ENCODE results near the gene EFCAB6. TPM values are rescaled to one million over a fixed set of nuclear protein-coding genes. Genes with fewer than 3 reads are reported as not detected.

Gene EFCAB6
- total and polyA plus RNA-seq, 2 of the 4 experiments (the other 2 are of a cell fraction): 0.44 to 1.1 TPM

DNA sequence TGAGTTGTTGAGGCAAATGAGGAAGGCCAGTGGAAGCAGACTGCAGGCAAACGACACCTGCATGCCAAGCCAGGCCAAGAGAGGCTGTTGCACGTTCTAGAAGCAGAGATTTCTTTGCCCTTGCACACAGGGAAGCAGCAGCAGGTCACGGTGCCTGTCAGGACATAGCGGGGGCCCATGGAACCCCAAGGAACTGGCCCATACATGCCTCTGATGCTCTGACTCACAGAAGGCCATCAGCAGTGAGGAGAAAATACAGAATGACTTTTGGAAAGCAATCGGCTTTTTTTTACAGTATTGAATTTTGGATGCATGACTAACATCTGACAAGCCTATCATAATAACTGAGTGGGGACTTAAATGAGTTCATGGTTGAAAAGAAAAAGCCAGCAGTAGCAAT lies 276.4 kb downstream of the EFCAB6 start:
- H2BK5ac ChIP-seq (ENCODE audit: low read depth, low read length, poor library complexity, severe bottlenecking): no peak overlapping the region
- H3K27me3 ChIP-seq (ENCODE audit: control insufficient read depth, insufficient read depth, low read length): no peaks in the 10 kb centered on the region
- no peak overlapping the region for H2BK120ac ChIP-seq (ENCODE audit: low read depth, low read length)
- POLR2A ChIA-PET (ENCODE audit: unreplicated experiment): no interaction called here
- H3K4me3 ChIP-seq (ENCODE audit: insufficient read depth, low read depth, low read length): no peak overlapping the region
- H3K79me1 ChIP-seq (ENCODE audit: low read depth in 1 of 2, low read length in 2 of 2): no peaks in the 10 kb centered on the region
- BruUV-seq (replicated peaks): no TSS peak
- no peak overlapping the region for H4K8ac ChIP-seq (ENCODE audit: low read depth in 2 of 2, low read length in 2 of 2)
- no peak overlapping the region for H3K27ac ChIP-seq (ENCODE audit: insufficient read depth, low read length)
- H3K9me3 ChIP-seq (ENCODE audit: control insufficient read depth, insufficient read depth, low read length): no peaks in the 10 kb centered on the region
- no peaks in the 10 kb centered on the region for H4K20me1 ChIP-seq (ENCODE audit: insufficient read depth, low read length)
- in situ Hi-C loops (cut with MboI; ENCODE audit: low sequenced_read_pairs) (no loop called here), dilution Hi-C loops (cut with HindIII; ENCODE audit: low sequenced_read_pairs, unreplicated experiment) (no loop called here), intact Hi-C loops (cut with micrococcal nuclease) (no loop called here)
- H2AK5ac ChIP-seq (ENCODE audit: low read depth, low read length): no peak overlapping the region
- H3K9ac ChIP-seq (ENCODE audit: low read depth, low read length): no peak overlapping the region
- no peak overlapping the region for H3K18ac ChIP-seq (ENCODE audit: low read depth, low read length)
- no peak overlapping the region for H2AFZ ChIP-seq (replicated peaks; ENCODE audit: low read length, poor library complexity)
- no peak overlapping the region for H4K5ac ChIP-seq (ENCODE audit: low read depth, low read length)
- ATAC-seq (ENCODE audit: low read depth): no peak
- H3K14ac ChIP-seq (replicated peaks; ENCODE audit: low read depth, low read length): no peak overlapping the region
- H3K4me1 ChIP-seq (ENCODE audit: control insufficient read depth, insufficient read depth, low read length): no peaks in the 10 kb centered on the region
- 33% methylated on average over 4 of the region's 5 CpGs; no CpG with 5 or more reads in 1 of the 2 experiments for WGBS, 2 experiments (ENCODE audit: extremely low coverage in 2 of 2, insufficient read length in 1 of 2)
- no peak overlapping the region for H3K23ac ChIP-seq (ENCODE audit: low read depth, low read length)
- TF ChIP-seq, protein P1, sequence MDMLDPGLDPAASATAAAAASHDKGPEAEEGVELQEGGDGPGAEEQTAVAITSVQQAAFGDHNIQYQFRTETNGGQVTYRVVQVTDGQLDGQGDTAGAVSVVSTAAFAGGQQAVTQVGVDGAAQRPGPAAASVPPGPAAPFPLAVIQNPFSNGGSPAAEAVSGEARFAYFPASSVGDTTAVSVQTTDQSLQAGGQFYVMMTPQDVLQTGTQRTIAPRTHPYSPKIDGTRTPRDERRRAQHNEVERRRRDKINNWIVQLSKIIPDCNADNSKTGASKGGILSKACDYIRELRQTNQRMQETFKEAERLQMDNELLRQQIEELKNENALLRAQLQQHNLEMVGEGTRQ (IDR thresholded peaks at IDR 0.05; ENCODE audit: low read depth, low read length): no peak
- TF ChIP-seq NFE2L2 (IDR thresholded peaks at IDR 0.05; ENCODE audit: low read depth, low read length): no peak
- TF ChIP-seq, protein P2, sequence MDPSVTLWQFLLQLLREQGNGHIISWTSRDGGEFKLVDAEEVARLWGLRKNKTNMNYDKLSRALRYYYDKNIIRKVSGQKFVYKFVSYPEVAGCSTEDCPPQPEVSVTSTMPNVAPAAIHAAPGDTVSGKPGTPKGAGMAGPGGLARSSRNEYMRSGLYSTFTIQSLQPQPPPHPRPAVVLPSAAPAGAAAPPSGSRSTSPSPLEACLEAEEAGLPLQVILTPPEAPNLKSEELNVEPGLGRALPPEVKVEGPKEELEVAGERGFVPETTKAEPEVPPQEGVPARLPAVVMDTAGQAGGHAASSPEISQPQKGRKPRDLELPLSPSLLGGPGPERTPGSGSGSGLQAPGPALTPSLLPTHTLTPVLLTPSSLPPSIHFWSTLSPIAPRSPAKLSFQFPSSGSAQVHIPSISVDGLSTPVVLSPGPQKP (IDR thresholded peaks at IDR 0.05; ENCODE audit: borderline replicate concordance, low read depth, low read length): no peak
- DNase-seq: no peak
- H2AK9ac ChIP-seq (replicated peaks; ENCODE audit: low read depth, low read length, poor library complexity): no peak overlapping the region
- no peak overlapping the region for H3K4me2 ChIP-seq (ENCODE audit: low read depth, low read length)
- CTCF ChIA-PET: no interaction called here
- H3K36me3 ChIP-seq (ENCODE audit: control insufficient read depth, insufficient read depth, low read length): no peaks in the 10 kb centered on the region
- no peak overlapping the region for H2BK20ac ChIP-seq (ENCODE audit: low read depth, low read length)
- H2BK15ac ChIP-seq (ENCODE audit: low read depth, low read length): no peak overlapping the region
- H4K91ac ChIP-seq (ENCODE audit: insufficient read depth, low read depth, low read length): no peak overlapping the region
- no peak overlapping the region for H3K56ac ChIP-seq (ENCODE audit: extremely low read depth, insufficient read depth, low read length)
- no peaks in the 10 kb centered on the region for H3K9me1 ChIP-seq (ENCODE audit: insufficient read depth, low read length)
- H3K4ac ChIP-seq (ENCODE audit: low read depth, low read length): no peak overlapping the region
